Measurements from ENCODE around the gene TMEM164. TPM values are rescaled to one million over a fixed set of nuclear protein-coding genes. Genes with fewer than 3 reads are reported as not detected.

The TMEM164 gene
- total RNA-seq, 1 experiment from 2014 or later, result 32.6 TPM

DNA sequence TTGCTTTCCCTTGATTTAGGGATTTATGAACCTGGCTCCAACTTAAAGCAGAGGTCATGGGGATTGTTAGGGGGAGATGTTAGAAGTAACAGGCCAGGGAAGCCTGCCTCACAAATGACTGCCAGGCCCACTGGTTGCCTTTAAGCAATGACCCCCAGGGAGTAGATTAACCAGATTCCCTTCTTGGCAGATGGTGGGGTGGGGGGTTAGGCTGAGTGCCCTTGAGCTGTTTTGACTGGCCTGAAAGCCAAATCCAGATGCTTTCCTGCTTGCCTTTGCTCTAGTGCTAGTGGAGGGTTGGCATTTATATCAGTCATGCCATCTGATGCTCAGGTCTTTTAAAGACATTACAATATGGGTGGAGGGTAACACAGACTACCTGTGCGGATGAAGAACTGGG, 128.1 kb downstream of the TMEM164 start:
- H3K4me1 Mint-ChIP-seq (ENCODE audit: low read depth, unreplicated experiment), result peaks cover 8% of the 10 kb centered on the region
- no peak overlapping the region for H3K27ac Mint-ChIP-seq (ENCODE audit: unreplicated experiment)
- intact Hi-C loops (cut with micrococcal nuclease; ENCODE audit: unreplicated experiment), result no loop called here
- CTCF ChIA-PET, result interaction anchor here (0.6 kb wide), 1 partner anchor 29 kb away, joined by 3 read pairs; no protein-coding TSS in a partner anchor
- DNase-seq, result no peak
- no peak overlapping the region for H3K4me3 Mint-ChIP-seq (ENCODE audit: low read depth, unreplicated experiment)
- no peaks in the 10 kb centered on the region for H3K36me3 Mint-ChIP-seq (ENCODE audit: insufficient read depth, unreplicated experiment)
- TF ChIP-seq, protein P1, sequence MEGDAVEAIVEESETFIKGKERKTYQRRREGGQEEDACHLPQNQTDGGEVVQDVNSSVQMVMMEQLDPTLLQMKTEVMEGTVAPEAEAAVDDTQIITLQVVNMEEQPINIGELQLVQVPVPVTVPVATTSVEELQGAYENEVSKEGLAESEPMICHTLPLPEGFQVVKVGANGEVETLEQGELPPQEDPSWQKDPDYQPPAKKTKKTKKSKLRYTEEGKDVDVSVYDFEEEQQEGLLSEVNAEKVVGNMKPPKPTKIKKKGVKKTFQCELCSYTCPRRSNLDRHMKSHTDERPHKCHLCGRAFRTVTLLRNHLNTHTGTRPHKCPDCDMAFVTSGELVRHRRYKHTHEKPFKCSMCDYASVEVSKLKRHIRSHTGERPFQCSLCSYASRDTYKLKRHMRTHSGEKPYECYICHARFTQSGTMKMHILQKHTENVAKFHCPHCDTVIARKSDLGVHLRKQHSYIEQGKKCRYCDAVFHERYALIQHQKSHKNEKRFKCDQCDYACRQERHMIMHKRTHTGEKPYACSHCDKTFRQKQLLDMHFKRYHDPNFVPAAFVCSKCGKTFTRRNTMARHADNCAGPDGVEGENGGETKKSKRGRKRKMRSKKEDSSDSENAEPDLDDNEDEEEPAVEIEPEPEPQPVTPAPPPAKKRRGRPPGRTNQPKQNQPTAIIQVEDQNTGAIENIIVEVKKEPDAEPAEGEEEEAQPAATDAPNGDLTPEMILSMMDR (IDR thresholded peaks at IDR 0.05; ENCODE audit: unreplicated experiment), result no peak
- no TSS peak for BruUV-seq (replicated peaks)
- no peaks in the 10 kb centered on the region for H3K27me3 Mint-ChIP-seq (ENCODE audit: unreplicated experiment)
- no peaks in the 10 kb centered on the region for H3K9me3 Mint-ChIP-seq (ENCODE audit: low read depth, unreplicated experiment)

DNA sequence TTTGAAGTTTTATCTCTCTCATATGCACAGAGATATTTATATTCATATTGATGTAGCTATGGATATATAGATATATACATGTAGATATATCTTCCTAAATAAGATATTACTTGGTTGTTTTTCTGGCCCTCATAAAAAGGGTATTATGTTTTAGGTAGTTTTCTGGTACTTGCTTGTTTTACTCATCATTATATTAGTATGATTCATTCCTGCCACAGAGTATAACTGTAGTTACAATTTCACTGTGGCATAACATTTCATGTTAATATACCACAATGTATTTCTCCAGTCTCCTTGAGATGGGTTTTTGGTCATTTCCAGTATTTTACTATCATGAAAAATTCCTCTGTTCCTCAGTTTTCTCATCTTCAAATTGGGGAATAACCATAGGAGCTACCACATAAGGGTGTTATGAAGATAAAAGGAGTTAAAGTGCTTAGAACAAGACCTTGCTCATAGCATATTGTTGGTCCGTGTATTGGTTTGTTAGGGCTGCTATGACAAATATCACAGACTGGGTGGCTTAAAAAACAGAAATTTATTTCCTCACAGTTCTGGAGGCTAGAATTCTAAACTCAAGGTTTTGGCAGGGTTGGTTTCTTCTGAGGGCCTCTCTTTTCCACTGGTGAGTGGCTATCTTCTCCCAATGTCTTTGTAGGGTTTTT, 129.7 kb downstream of the TMEM164 start:
- TF ChIP-seq, protein P1 (IDR thresholded peaks at IDR 0.05; ENCODE audit: unreplicated experiment), result no peak
- H3K9me3 Mint-ChIP-seq (ENCODE audit: low read depth, unreplicated experiment), result no peaks in the 10 kb centered on the region
- no peaks in the 10 kb centered on the region for H3K27me3 Mint-ChIP-seq (ENCODE audit: unreplicated experiment)
- BruUV-seq (replicated peaks), result no TSS peak
- DNase-seq, result no peak
- H3K4me3 Mint-ChIP-seq (ENCODE audit: low read depth, unreplicated experiment), result no peak overlapping the region
- H3K27ac Mint-ChIP-seq (ENCODE audit: unreplicated experiment), result no peak overlapping the region
- intact Hi-C loops (cut with micrococcal nuclease; ENCODE audit: unreplicated experiment), result no loop called here
- no peaks in the 10 kb centered on the region for H3K36me3 Mint-ChIP-seq (ENCODE audit: insufficient read depth, unreplicated experiment)
- H3K4me1 Mint-ChIP-seq (ENCODE audit: low read depth, unreplicated experiment), result no peaks in the 10 kb centered on the region
- CTCF ChIA-PET, result no interaction called here

DNA sequence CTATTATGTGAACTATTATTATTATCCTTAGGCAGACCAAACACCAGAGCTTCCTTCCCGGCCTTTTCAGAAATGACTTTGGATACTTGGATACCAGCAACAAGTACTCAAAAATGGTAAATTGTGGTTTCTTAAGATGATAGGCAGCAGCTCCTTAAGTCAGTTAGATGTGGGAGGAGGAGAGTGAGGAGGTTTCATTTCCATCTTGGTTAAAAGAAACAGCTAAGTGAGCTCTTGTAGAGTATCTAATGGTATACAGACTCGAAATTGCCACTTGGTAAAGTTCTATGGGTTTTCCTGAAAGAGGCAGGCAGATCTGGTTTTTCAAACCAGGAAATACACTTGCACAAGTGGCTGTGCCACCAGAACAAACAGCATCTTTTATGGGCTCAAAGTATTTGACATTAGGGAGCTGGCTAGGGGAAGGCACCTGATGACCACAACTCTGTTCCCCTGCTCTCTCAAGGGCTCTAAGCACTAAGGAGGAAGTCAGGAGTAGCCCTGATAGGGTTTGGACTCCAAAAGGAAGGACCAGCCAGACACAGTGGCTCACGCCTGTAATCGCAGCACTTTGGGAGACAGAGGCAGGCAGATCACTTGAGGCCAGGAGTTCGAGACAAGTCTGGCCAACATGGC, 130.9 kb downstream of the TMEM164 start:
- Mint-ChIP-seq H3K36me3 (ENCODE audit: insufficient read depth, unreplicated experiment) (no peaks in the 10 kb centered on the region), H3K27ac (ENCODE audit: unreplicated experiment) (no peak overlapping the region), H3K4me1 (ENCODE audit: low read depth, unreplicated experiment) (no peaks in the 10 kb centered on the region), H3K4me3 (ENCODE audit: low read depth, unreplicated experiment) (no peak overlapping the region), H3K9me3 (ENCODE audit: low read depth, unreplicated experiment) (no peaks in the 10 kb centered on the region), H3K27me3 (ENCODE audit: unreplicated experiment) (no peaks in the 10 kb centered on the region)
- CTCF ChIA-PET, result no interaction called here
- no peak for DNase-seq
- intact Hi-C loops (cut with micrococcal nuclease; ENCODE audit: unreplicated experiment), result no loop called here
- TF ChIP-seq, protein P1 (IDR thresholded peaks at IDR 0.05; ENCODE audit: unreplicated experiment), result no peak
- no TSS peak for BruUV-seq (replicated peaks)

DNA sequence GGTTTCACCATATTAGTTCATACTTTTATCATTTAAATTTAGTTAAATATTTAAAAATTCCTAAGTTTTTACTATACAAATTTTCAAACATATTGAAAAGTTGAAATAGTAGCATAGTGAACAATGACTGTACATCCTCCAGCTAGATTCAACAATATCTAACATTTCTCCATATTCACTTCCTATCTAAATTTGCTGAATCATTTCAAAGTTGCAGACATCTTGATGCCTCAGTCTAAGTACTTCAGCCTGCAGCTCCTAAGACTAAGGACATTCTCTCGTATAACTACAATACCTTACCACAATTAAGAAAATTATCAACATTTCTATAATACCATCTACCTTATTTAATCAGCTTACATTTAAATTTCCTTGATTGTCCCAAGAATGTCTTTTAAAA, 132.7 kb downstream of the TMEM164 start:
- H3K4me1 Mint-ChIP-seq (ENCODE audit: low read depth, unreplicated experiment), result no peaks in the 10 kb centered on the region
- H3K27ac Mint-ChIP-seq (ENCODE audit: unreplicated experiment), result no peak overlapping the region
- no peaks in the 10 kb centered on the region for H3K9me3 Mint-ChIP-seq (ENCODE audit: low read depth, unreplicated experiment)
- no peaks in the 10 kb centered on the region for H3K27me3 Mint-ChIP-seq (ENCODE audit: unreplicated experiment)
- BruUV-seq (replicated peaks), result no TSS peak
- intact Hi-C loops (cut with micrococcal nuclease; ENCODE audit: unreplicated experiment), result no loop called here
- no peaks in the 10 kb centered on the region for H3K36me3 Mint-ChIP-seq (ENCODE audit: insufficient read depth, unreplicated experiment)
- TF ChIP-seq, protein P1 (IDR thresholded peaks at IDR 0.05; ENCODE audit: unreplicated experiment), result no peak
- DNase-seq, result no peak
- CTCF ChIA-PET, result no interaction called here
- no peak overlapping the region for H3K4me3 Mint-ChIP-seq (ENCODE audit: low read depth, unreplicated experiment)
